GM12878 (cell line): Measurements from ENCODE around the gene NDEL1.

ENCODE experiments used
- CBFB ChIP-seq: IDR thresholded peaks from 2 replicates; pipeline ENCODE4 v1.6.1; 2016; ENCODE audit warnings: antibody characterized with exemption, low read depth
- POLR2AphosphoS2 ChIP-seq: IDR thresholded peaks from 2 replicates; pipeline ENCODE4 v1.6.1; 2011; ENCODE audit warnings: low read depth, mild to moderate bottlenecking, low read length, improper control_type of control experiment, moderate library complexity
- POLR2AphosphoS5 ChIP-seq: IDR thresholded peaks from 2 replicates; pipeline ENCODE4 v1.6.1; 2011; ENCODE audit warnings: mild to moderate bottlenecking, low read length, inconsistent platforms
- STAT3 ChIP-seq: IDR thresholded peaks from 2 replicates; pipeline ENCODE4 v1.6.1; 2011; ENCODE audit warnings: low read depth, low read length, improper control_type of control experiment
- TF ChIP-seq, protein P1 (sequence below), 3 experiments: IDR thresholded peaks in 2 of 3; conservative IDR thresholded peaks in 1 of 3; 2 replicates each; pipeline ENCODE4 v1.5.1; 2011; ENCODE audit warnings: low read depth in 3 of 3, low read length in 3 of 3, mild to moderate bottlenecking in 3 of 3, control low read depth in 2 of 3, moderate library complexity in 2 of 3, inconsistent platforms in 1 of 3, mixed read lengths in 1 of 3; ENCODE audit not compliant: control insufficient read depth in 2 of 3, insufficient read depth in 1 of 3; ENCODE audit errors: extremely low read depth in 1 of 3
- TF ChIP-seq, protein P2 (sequence below): fragments of 450-650 bp; IDR thresholded peaks from 2 replicates; pipeline ENCODE4 v1.6.1; 2017; ENCODE audit warnings: mild to moderate bottlenecking

DNA sequence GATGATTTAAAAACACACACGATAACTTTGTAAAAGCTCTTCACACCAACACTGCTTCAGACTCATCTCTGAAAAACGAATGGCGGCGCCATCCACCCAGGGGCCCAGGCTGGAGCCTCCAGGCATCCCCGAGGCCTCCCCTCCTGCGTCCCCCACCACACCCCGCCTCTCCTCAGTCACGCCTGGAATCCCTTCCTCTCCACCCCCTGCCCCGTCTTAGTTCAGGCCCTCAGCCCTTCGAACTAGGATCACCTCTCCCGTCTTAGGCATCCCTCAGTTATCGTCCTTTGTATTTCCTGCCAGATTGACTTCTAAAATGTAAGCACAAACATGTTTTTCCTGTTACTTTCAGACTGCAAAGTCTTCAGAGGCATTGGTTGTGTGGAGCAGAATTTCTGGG lies 58.3 kb downstream of the NDEL1 start:
- no peak for TF ChIP-seq POLR2AphosphoS2
- TF ChIP-seq, protein P1, sequence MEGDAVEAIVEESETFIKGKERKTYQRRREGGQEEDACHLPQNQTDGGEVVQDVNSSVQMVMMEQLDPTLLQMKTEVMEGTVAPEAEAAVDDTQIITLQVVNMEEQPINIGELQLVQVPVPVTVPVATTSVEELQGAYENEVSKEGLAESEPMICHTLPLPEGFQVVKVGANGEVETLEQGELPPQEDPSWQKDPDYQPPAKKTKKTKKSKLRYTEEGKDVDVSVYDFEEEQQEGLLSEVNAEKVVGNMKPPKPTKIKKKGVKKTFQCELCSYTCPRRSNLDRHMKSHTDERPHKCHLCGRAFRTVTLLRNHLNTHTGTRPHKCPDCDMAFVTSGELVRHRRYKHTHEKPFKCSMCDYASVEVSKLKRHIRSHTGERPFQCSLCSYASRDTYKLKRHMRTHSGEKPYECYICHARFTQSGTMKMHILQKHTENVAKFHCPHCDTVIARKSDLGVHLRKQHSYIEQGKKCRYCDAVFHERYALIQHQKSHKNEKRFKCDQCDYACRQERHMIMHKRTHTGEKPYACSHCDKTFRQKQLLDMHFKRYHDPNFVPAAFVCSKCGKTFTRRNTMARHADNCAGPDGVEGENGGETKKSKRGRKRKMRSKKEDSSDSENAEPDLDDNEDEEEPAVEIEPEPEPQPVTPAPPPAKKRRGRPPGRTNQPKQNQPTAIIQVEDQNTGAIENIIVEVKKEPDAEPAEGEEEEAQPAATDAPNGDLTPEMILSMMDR (IDR thresholded peaks at IDR 0.05 in 2 of 3, conservative IDR thresholded peaks at IDR 0.05 in 1 of 3; ENCODE audit: control insufficient read depth in 2 of 3, extremely low read depth in 1 of 3, insufficient read depth in 1 of 3, low read depth in 3 of 3, low read length in 3 of 3) = no peak
- TF ChIP-seq CBFB = no peak
- TF ChIP-seq, protein P2, sequence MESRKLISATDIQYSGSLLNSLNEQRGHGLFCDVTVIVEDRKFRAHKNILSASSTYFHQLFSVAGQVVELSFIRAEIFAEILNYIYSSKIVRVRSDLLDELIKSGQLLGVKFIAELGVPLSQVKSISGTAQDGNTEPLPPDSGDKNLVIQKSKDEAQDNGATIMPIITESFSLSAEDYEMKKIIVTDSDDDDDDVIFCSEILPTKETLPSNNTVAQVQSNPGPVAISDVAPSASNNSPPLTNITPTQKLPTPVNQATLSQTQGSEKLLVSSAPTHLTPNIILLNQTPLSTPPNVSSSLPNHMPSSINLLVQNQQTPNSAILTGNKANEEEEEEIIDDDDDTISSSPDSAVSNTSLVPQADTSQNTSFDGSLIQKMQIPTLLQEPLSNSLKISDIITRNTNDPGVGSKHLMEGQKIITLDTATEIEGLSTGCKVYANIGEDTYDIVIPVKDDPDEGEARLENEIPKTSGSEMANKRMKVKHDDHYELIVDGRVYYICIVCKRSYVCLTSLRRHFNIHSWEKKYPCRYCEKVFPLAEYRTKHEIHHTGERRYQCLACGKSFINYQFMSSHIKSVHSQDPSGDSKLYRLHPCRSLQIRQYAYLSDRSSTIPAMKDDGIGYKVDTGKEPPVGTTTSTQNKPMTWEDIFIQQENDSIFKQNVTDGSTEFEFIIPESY = no peak
- no peak for TF ChIP-seq POLR2AphosphoS5
- TF ChIP-seq STAT3 = no peak
